BLaER1 treated with 17β-estradiol and CSF1 and Interleukin-3, amounts not matched to agents 10 nM and 100 nM (cell line): ENCODE results near the gene HSPB6.

Experiments
- H3K27ac ChIP-seq, 11 experiments: shearing (Covaris generic); formaldehyde crosslinking; 2 replicates each; pipeline ENCODE4 v1.8.1; 2022
- H3K27me3 ChIP-seq, 11 experiments: shearing (Covaris generic); formaldehyde crosslinking; 2 replicates each; pipeline ENCODE4 v1.8.1; 2022
- H3K36me3 ChIP-seq, 11 experiments: shearing (Covaris generic); formaldehyde crosslinking; 2 replicates each; pipeline ENCODE4 v1.8.1; 2022
- H3K4me1 ChIP-seq, 10 experiments: shearing (Covaris generic); formaldehyde crosslinking; 2 replicates each; pipeline ENCODE4 v1.8.1; 2022
- H3K4me2 ChIP-seq, 11 experiments: shearing (Covaris generic); formaldehyde crosslinking; 2 replicates each; pipeline ENCODE4 v1.8.1; 2022
- H3K4me3 ChIP-seq, 10 experiments: shearing (Covaris generic); formaldehyde crosslinking; 2 replicates each; pipeline ENCODE4 v1.8.1; 2022
- H3K9ac ChIP-seq, 11 experiments: shearing (Covaris generic); formaldehyde crosslinking; 2 replicates each; pipeline ENCODE4 v1.8.1; 2022
- H3K9me3 ChIP-seq, 11 experiments: shearing (Covaris generic); formaldehyde crosslinking; replicated peaks in 1 of 11; 2 replicates each; pipeline ENCODE4 v1.8.1; 2022
- H4K20me1 ChIP-seq, 11 experiments: shearing (Covaris generic); formaldehyde crosslinking; 2 replicates each; pipeline ENCODE4 v1.8.1; 2022
- Cebpa-rat ChIP-seq, 11 experiments: shearing (Covaris generic); IDR thresholded peaks; 2 replicates each; pipeline ENCODE4 v1.8.1; 2022

The HSPB6 gene

DNA sequence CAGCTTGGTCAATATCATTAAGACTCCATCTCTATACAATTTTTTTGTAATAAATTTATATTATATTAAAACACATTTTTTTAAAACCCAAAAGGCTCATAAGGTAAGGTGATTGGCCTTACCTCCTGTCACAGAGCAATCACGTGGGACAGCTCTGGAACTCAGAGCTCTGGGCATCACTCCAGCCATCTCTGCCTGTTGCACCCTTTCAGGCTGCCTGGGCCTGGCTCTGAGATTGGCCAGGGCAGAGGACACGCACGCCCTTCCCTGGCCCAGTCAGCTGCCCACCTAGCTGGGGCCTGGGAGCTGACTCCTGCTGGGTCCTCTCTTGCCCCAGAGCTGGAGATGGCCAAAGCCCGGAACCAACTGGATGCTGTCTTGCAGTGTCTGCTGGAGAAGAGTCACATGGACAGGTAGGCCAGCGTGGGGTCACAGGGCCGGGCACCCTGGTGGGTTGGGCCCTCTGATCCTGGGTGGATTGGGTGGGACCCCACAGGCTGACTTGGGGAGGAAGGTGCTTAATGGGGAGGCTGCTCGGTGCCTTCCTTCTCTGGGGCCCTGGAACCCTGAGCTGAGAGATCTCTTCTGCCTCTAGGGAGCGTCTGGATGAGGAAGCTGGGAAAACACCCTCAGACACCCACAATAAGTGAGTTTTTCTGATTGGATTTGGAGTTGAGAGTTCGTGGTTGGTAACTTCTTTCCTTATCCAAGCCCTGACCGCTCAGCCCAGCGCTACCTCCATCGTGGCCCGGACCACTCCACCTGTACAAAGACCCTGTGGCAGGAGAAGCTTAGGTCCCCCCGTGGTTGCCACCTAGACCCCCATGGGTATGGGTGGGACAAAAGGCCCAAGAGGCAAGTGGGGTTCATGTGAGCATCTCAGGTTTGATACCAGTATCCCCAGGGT lies 4.7 kb downstream of the HSPB6 start:
- Histone ChIP-seq H3K9ac (peak overlapping the region in 7 of 11 experiments; percentile 8 to 43 (median 31); a peak in 7 of 22 replicates), H3K4me2 (peak overlapping the region in 1 of 11 experiments; percentile 4; a peak in 1 of 22 replicates)
- TF ChIP-seq Cebpa-rat (IDR thresholded peaks at IDR 0.05), result no peak

GRCh38 chr19:35750167-35750566 lies 6.7 kb downstream of the HSPB6 start:
- TF ChIP-seq Cebpa-rat (IDR thresholded peaks at IDR 0.05), result no peak
- Histone ChIP-seq H3K27me3 (peaks cover 0 to 2% (median 1%) of the 10 kb centered on the region in 11 experiments; a peak in 9 of 22 replicates), H4K20me1 (peaks cover 0 to 12% (median 0%) of the 10 kb centered on the region in 11 experiments; a peak in 1 of 22 replicates), H3K4me1 (peaks cover 39 to 47% (median 46%) of the 10 kb centered on the region in 10 experiments), H3K4me3 (peak overlapping the region in 1 of 10 experiments; percentile 12; a peak in 2 of 20 replicates), H3K27ac (peak overlapping the region in 6 of 11 experiments; percentile 14 to 55 (median 26); a peak in 9 of 22 replicates), H3K4me2 (peak overlapping the region; percentile 86 to 100 (median 96)), H3K9me3 (no peaks in the 10 kb centered on the region), H3K9ac (peak overlapping the region in 10 of 11 experiments; percentile 63 to 87 (median 84); a peak in 20 of 22 replicates), H3K36me3 (peaks cover 17 to 41% (median 32%) of the 10 kb centered on the region in 11 experiments)

More for the DNA sequence above, 4.7 kb downstream of the HSPB6 start:
- H4K20me1 ChIP-seq, result peaks cover 0 to 12% (median 0%) of the 10 kb centered on the region in 11 experiments; a peak in 1 of 22 replicates
- H3K36me3 ChIP-seq, result peaks cover 17 to 44% (median 37%) of the 10 kb centered on the region in 11 experiments
- no peaks in the 10 kb centered on the region for H3K9me3 ChIP-seq
- no peak overlapping the region for H3K27ac ChIP-seq
- peaks cover 0 to 14% (median 10%) of the 10 kb centered on the region in 11 experiments; a peak in 12 of 22 replicates for H3K27me3 ChIP-seq
- peaks cover 34 to 52% (median 42%) of the 10 kb centered on the region in 10 experiments for H3K4me1 ChIP-seq
- no peak overlapping the region for H3K4me3 ChIP-seq

GRCh38 chr19:35748106-35749020 lies 8.5 kb downstream of the HSPB6 start, which contains the start of gene LIN37:
LIN37 (plus strand) TSS chr19:35748576; CDS start chr19:35748725, 149 bp downstream.
- peak in 9 of 11 experiments; percentile 43 to 91 (median 75); a peak in 15 of 22 replicates for TF ChIP-seq Cebpa-rat (IDR thresholded peaks at IDR 0.05)
- Histone ChIP-seq H3K27me3 (no peaks in the 10 kb centered on the region), H4K20me1 (0 out of 22 replicates have a peak, but pooled peaks cover 0 to 7% (median 0%) of the 10 kb centered on the region in 11 experiments), H3K36me3 (peaks cover 9 to 29% (median 21%) of the 10 kb centered on the region in 11 experiments; a peak in 21 of 22 replicates), H3K4me2 (peak within 1 kb of the TSS; percentile 92 to 100 (median 97)), H3K4me1 (peaks cover 51 to 60% (median 59%) of the 10 kb centered on the region in 10 experiments), H3K27ac (peak within 1 kb of the TSS; percentile 63 to 95 (median 84)), H3K9ac (peak within 1 kb of the TSS; percentile 72 to 93 (median 86)), H3K4me3 (peak within 1 kb of the TSS; percentile 75 to 97 (median 89)), H3K9me3 (peaks cover 0 to 6% (median 0%) of the 10 kb centered on the region in 11 experiments; a peak in 2 of 22 replicates)

GRCh38 chr19:35746531-35746930 lies 10.3 kb downstream of the HSPB6 start:
- peak overlapping the region; percentile 85 to 97 (median 93) for H3K9ac ChIP-seq
- H3K4me3 ChIP-seq, result peak overlapping the region; percentile 74 to 98 (median 88)
- H3K36me3 ChIP-seq, result peaks cover 0 to 11% (median 3%) of the 10 kb centered on the region in 11 experiments; a peak in 6 of 22 replicates
- peak overlapping the region; percentile 90 to 99 (median 95) for H3K4me2 ChIP-seq
- H3K4me1 ChIP-seq, result peaks cover 61 to 78% (median 76%) of the 10 kb centered on the region in 10 experiments
- no peaks in the 10 kb centered on the region for H3K27me3 ChIP-seq
- 0 out of 22 replicates have a peak, but pooled peaks cover 0 to 1% (median 0%) of the 10 kb centered on the region in 11 experiments for H4K20me1 ChIP-seq
- peak overlapping the region; percentile 81 to 98 (median 94); a peak in 21 of 22 replicates for H3K27ac ChIP-seq
- TF ChIP-seq Cebpa-rat (IDR thresholded peaks at IDR 0.05), result no peak
- peaks cover 0 to 6% (median 0%) of the 10 kb centered on the region in 11 experiments; a peak in 2 of 22 replicates for H3K9me3 ChIP-seq

GRCh38 chr19:35746087-35746462 lies 10.8 kb downstream of the HSPB6 start:
- H3K4me2 ChIP-seq, result peak overlapping the region; percentile 90 to 99 (median 95)
- H3K4me3 ChIP-seq, result peak overlapping the region; percentile 74 to 98 (median 88)
- peak overlapping the region; percentile 85 to 97 (median 93) for H3K9ac ChIP-seq
- H3K36me3 ChIP-seq, result peaks cover 0 to 11% (median 3%) of the 10 kb centered on the region in 11 experiments; a peak in 3 of 22 replicates
- peak overlapping the region; percentile 81 to 98 (median 94) for H3K27ac ChIP-seq
- H3K9me3 ChIP-seq, result peaks cover 0 to 6% (median 0%) of the 10 kb centered on the region in 11 experiments; a peak in 2 of 22 replicates
- H3K27me3 ChIP-seq, result no peaks in the 10 kb centered on the region
- peaks cover 62 to 82% (median 79%) of the 10 kb centered on the region in 10 experiments for H3K4me1 ChIP-seq
- H4K20me1 ChIP-seq, result no peaks in the 10 kb centered on the region
- TF ChIP-seq Cebpa-rat (IDR thresholded peaks at IDR 0.05), result no peak

DNA sequence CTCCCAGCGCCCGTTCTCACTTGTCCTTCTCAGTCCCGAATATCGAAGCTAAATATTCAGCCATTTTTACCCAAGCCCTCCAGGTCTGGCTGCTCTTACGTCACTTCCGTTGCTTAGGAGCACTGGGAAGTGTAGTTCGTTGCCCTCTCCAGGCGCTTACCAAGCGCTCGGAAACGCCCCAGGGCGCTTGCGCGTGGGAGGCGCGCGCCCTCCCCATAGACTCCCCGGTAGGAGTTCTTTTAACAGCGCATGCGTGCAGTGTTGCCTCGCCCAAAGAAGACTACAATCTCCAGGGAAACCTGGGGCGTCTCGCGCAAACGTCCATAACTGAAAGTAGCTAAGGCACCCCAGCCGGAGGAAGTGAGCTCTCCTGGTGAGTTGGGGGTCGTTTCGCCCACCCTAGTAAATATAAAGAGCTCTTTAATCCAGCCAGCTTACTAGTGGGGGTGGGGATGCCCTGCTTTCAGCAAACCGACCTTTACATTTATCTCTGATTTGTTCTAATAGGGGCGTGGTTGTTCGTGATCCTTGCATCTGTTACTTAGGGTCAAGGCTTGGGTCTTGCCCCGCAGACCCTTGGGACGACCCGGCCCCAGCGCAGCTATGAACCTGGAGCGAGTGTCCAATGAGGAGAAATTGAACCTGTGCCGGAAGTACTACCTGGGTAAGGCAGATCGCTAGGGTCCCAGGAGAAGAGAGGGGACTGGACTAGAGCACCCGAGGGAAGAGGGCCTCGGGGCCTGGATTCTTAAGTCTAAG lies 11.3 kb downstream of the HSPB6 start, which contains the start of the genes PSENEN and U2AF1L4:
Gene PSENEN, plus strand, starts transcription at position 324 of the 759 bp plus-strand sequence. Its CDS starts 280 bp downstream, at position 604.
Gene U2AF1L4, minus strand, starts transcription at position 91 of the 759 bp plus-strand sequence. Its CDS starts 27 bp downstream, at position 64.
- H3K9me3 ChIP-seq, result peaks cover 0 to 6% (median 0%) of the 10 kb centered on the region in 11 experiments; a peak in 2 of 22 replicates
- peak within 1 kb of the TSS; percentile 90 to 98 (median 95) for H3K27ac ChIP-seq
- H3K36me3 ChIP-seq, result peaks cover 0 to 11% (median 3%) of the 10 kb centered on the region in 11 experiments; a peak in 3 of 22 replicates
- peak within 1 kb of the TSS; percentile 97 to 100 (median 98) for H3K4me2 ChIP-seq
- no peaks in the 10 kb centered on the region for H4K20me1 ChIP-seq
- peak within 1 kb of the TSS; percentile 74 to 98 (median 88) for H3K4me3 ChIP-seq
- H3K27me3 ChIP-seq, result no peaks in the 10 kb centered on the region
- no peak for TF ChIP-seq Cebpa-rat (IDR thresholded peaks at IDR 0.05)
- H3K9ac ChIP-seq, result peak within 1 kb of the TSS; percentile 85 to 97 (median 93)
- peaks cover 62 to 82% (median 74%) of the 10 kb centered on the region in 10 experiments for H3K4me1 ChIP-seq
